Skeletal muscle satellite cell (primary cell): ENCODE data around the gene ZNF157. TPM values are rescaled to one million over a fixed set of nuclear protein-coding genes. Genes with fewer than 3 reads are reported as not detected.
"Not testable (repeated sequence)": the region's sequence is repeated elsewhere in the genome, so short reads cannot be mapped to it uniquely, and the experiment has no call there.

ENCODE experiments used
- H3K27me3 ChIP-seq: 2 replicates; pipeline ENCODE4 v1.7.0; 2013; ENCODE audit warnings: low read length; ENCODE audit not compliant: control insufficient read depth, insufficient read depth
- H3K36me3 ChIP-seq: 2 replicates; pipeline ENCODE4 v1.7.0; 2013; ENCODE audit warnings: mild to moderate bottlenecking, control low read depth, low read length; ENCODE audit not compliant: insufficient read depth
- H3K4me1 ChIP-seq: 2 replicates; pipeline ENCODE4 v1.7.0; 2013; ENCODE audit warnings: low read length; ENCODE audit not compliant: control insufficient read depth, insufficient read depth
- H3K4me2 ChIP-seq: 2 replicates; pipeline ENCODE4 v1.7.0; 2013; ENCODE audit warnings: mild to moderate bottlenecking, low read length
- H3K4me3 ChIP-seq: 2 replicates; pipeline ENCODE4 v1.7.0; 2013; ENCODE audit warnings: low read length
- H3K9ac ChIP-seq: 2 replicates; pipeline ENCODE4 v1.7.0; 2013; ENCODE audit warnings: mild to moderate bottlenecking, low read depth, low read length, moderate library complexity
- H3K9me3 ChIP-seq: replicated peaks from 2 replicates; pipeline ENCODE4 v1.7.0; 2013; ENCODE audit warnings: mild to moderate bottlenecking, control low read depth, low read length
- total RNA-seq: library from RNA; depleted of rRNA; stranded (reverse); fragments of >200 nt; gene quantifications from 2 replicates; pipeline ENCODE4 v1.2.3, GENCODE V29; 2012; rRNA removed

Gene ZNF157
- not detected in 2 replicates for total RNA-seq

DNA sequence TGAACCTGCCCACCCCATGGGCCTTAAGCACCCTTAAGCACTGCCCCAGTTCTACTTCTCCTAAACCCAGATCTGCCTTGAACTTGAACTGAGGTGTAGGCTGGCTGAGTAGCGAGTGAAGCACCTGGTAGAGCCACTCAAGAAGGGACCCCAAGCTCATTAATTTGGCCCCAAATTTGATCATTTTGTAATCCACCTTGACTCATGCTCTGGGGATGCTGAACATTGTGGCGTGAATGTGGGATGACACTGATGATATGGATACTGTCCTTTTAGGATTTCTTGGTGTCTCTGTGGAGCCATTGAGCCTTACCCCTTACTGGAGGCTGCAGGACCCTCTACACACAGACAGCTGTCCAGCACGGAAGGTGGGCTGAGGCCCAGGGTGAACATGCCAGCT, at the start of gene ZNF157:
Gene ZNF157 (plus strand): TSS at position 301 of the 400 bp plus-strand sequence. CDS start 91 bp downstream, at position 392.
- Histone ChIP-seq H3K4me2 (no peak within 1 kb of the TSS), H3K4me1 (no peaks in the 10 kb centered on the region), H3K9ac (no peak within 1 kb of the TSS), H3K4me3 (no peak within 1 kb of the TSS), H3K36me3 (no peaks in the 10 kb centered on the region), H3K27me3 (peaks cover 4% of the 10 kb centered on the region), H3K9me3 (no peaks in the 10 kb centered on the region)

- no peaks in the 10 kb centered on the region for H3K36me3 ChIP-seq
- no peaks in the 10 kb centered on the region for H3K9me3 ChIP-seq
- no peak overlapping the region for H3K4me3 ChIP-seq
Measured at GRCh38 chrX:47321386-47321785, 49.0 kb upstream of the ZNF157 start.

DNA sequence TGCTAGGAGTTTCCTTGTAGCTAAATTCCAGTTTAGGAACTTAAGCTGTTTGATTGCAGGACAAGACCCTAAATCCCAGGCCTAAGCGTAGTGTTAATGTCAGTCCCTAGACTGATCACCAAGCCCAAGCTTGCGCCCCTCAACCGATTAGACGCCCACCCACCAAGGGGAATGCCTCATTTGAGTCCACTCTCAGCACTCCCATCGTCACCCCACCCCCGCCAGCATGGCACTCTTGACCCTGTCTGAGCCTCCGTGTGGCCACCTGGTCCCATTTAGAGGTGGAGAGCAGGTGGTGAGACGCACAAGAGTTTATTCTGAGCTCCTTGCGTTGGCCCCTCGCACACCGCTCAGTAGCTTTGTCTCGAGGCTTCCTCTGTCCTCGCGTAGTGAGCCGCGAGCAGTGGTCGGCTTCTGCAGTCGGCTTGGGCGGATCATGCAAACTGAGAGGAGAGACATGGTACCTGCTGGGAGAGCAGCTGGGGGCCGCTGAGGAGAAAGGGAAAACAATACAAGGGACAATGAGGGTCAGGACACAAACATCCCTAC, 48.5 kb upstream of the ZNF157 start:
- Histone ChIP-seq H3K4me1 (no peaks in the 10 kb centered on the region), H3K4me2 (no peak overlapping the region), H3K9ac (no peak overlapping the region), H3K36me3 (no peaks in the 10 kb centered on the region), H3K27me3 (no peaks in the 10 kb centered on the region), H3K9me3 (no peaks in the 10 kb centered on the region), H3K4me3 (no peak overlapping the region)

More at GRCh38 chrX:47321386-47321785, 49.0 kb upstream of the ZNF157 start:
- Histone ChIP-seq H3K4me2 (peak overlapping the region; percentile 23), H3K4me1 (no peaks in the 10 kb centered on the region), H3K27me3 (no peaks in the 10 kb centered on the region), H3K9ac (no peak overlapping the region)

DNA sequence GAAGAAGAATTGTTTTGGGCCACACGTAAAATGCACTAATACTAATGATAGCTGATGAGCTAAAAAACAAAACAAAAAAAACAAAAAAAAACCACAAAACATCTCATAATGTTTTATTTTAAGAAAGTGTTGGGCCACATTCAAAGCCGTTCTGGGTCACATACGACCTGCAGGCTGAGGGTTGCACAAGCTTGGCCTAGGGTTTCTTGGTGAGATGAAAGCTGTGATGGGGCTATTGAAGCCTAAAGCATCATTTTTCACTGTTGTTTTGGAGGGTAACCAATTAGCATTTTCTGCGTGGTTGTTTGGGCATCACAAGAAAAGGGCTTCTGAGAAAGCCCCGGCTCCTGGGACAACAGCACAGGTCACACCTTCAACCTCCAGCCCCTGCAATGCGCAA, 42.5 kb upstream of the ZNF157 start:
- no peak overlapping the region for H3K4me3 ChIP-seq
- H3K27me3 ChIP-seq: peaks cover 4% of the 10 kb centered on the region
- H3K4me2 ChIP-seq: no peak overlapping the region
- H3K36me3 ChIP-seq: no peaks in the 10 kb centered on the region
- H3K9ac ChIP-seq: no peak overlapping the region
- H3K4me1 ChIP-seq: no peaks in the 10 kb centered on the region
- no peaks in the 10 kb centered on the region for H3K9me3 ChIP-seq

DNA sequence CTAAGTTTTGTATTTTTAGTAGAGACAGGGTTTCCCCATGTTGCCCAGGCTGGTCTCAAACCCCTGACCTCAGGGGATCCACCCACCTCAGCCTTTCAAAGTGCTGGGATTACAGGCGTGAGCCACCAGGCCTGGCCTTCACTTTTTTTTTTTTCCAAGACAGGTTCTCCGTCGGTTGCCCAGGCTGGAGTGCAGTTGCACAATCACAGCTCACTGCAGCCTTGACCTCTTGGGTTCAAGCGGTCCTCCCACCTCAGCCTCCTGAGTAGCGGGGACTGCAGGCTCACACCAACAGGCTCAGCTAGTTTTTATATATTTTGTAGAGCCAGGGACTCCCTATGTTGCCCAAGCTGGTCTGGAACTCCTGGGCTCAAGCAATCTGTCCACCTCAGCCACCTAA, 37.6 kb upstream of the ZNF157 start:
- not testable (repeated sequence) for H3K9me3 ChIP-seq, H3K9ac ChIP-seq, H3K4me2 ChIP-seq, H3K4me1 ChIP-seq, H3K4me3 ChIP-seq, H3K27me3 ChIP-seq, H3K36me3 ChIP-seq

DNA sequence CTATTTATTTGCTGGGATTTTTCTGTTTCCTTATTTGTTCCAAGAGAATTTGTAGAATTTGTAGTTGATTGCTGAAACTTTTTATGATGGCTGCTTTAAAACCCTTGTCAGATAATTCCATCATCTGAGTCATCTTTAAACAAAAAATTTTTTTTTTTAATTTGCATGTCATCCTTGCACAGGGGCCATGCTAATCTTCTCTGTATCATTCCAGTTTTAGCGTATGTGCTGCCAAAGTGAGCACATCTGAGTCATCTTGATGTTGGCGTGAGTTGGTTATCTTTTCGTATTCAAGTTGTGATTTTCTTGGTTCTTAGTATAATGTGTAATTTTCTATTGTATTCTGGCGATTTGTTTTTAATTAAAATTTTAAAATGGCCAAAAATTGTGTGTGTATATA, 18.7 kb upstream of the ZNF157 start:
- Histone ChIP-seq H3K27me3 (peaks cover 2% of the 10 kb centered on the region), H3K9me3 (no peaks in the 10 kb centered on the region), H3K9ac (no peak overlapping the region), H3K36me3 (no peaks in the 10 kb centered on the region), H3K4me2 (no peak overlapping the region), H3K4me3 (no peak overlapping the region), H3K4me1 (no peaks in the 10 kb centered on the region)

- Histone ChIP-seq H3K4me3 (no peak overlapping the region), H3K9me3 (no peaks in the 10 kb centered on the region), H3K9ac (no peak overlapping the region), H3K27me3 (no peaks in the 10 kb centered on the region), H3K4me1 (no peaks in the 10 kb centered on the region), H3K4me2 (no peak overlapping the region), H3K36me3 (no peaks in the 10 kb centered on the region)
Measured at GRCh38 chrX:47358387-47359065, 11.9 kb upstream of the ZNF157 start.

- Histone ChIP-seq H3K9ac (no peak overlapping the region), H3K9me3 (no peaks in the 10 kb centered on the region), H3K4me3 (no peak overlapping the region), H3K4me1 (no peaks in the 10 kb centered on the region), H3K4me2 (no peak overlapping the region), H3K36me3 (no peaks in the 10 kb centered on the region), H3K27me3 (no peaks in the 10 kb centered on the region)
Measured at GRCh38 chrX:47360423-47361179, 9.8 kb upstream of the ZNF157 start.

DNA sequence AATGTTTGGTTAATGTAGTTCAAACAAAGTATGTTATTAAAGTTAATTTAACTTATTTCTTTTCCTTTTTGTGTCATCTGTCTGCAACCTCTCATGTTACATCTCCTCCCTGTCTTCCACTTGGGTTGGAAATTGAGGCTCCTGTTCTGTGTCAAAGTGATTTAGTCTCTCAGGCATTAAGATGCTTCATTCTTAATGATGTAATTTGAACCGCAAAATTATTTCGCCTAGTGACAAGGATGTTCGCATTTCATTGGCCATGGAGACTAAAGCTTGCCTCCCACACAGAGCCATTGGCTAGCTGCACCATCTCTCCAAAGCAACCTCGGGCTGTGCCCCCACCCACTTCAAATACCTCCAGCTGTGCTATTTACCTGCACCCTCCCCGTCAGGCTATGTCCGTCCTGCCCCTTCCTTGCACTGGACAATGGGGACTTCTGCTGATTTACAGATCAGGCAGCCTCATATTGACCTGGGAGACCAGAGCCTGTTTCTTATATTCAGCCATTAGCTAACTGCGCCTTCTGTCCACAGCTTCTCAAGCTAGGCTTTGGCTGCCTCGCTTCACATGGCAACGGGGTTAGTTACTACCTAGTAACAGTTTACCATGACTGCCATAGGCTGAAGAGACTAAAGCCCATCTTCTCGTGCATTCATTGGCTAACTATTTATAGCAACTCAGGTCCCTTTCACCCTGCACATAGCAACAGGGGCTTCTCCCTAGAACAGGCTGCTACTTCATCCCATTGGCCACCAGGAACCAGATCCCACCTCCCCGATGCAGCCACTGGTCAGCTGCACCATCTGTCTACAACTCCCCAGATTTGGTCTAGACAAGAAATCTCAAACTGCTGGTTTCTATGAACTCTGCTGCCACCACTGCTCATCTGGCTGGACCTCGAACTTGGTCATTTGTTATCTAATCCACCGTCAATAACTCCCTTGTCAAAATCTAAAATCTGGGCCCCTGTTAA, 8.6 kb upstream of the ZNF157 start:
- H3K4me3 ChIP-seq: peak overlapping the region; percentile 64

DNA sequence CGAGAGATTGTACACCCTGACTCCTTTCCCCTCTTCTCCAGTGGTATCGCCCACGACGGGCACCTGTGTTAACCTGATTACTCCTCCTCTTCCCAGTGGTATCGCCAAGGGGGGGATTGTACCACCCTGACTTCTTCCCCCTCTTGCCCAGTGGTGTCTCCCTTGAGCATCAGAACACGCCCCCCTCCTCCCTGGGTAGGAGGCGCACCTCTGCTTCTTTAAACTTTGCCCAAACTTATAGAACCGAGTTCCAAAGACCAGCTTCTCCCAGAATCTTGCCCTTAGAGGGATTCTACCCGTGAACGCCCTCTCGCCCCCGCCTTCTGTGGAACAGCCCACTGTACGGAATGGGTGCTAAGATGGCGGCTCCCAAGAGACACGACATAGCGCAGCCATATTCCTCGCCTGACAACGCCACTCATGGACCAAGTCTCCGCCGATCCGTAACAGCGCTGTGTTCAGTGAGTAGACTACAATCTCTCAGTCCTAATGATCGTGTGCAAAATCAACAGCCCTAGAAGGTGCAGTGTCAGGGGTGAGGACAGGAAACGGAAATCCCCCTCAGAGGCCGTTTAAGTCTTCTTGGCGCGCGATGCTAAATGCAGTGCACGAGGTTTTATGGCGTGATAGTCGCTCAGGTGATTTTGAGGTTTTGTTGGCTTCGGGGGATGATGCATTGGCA, 4.2 kb upstream of the ZNF157 start:
- no peaks in the 10 kb centered on the region for H3K9me3 ChIP-seq
- no peaks in the 10 kb centered on the region for H3K36me3 ChIP-seq
- H3K4me2 ChIP-seq: peak overlapping the region; percentile 83
- peak overlapping the region; percentile 20 for H3K9ac ChIP-seq
- H3K4me1 ChIP-seq: no peaks in the 10 kb centered on the region
- H3K4me3 ChIP-seq: peak overlapping the region; percentile 70
- peaks cover 4% of the 10 kb centered on the region for H3K27me3 ChIP-seq

More for the DNA sequence above, 8.6 kb upstream of the ZNF157 start:
- Histone ChIP-seq H3K9me3 (no peaks in the 10 kb centered on the region), H3K27me3 (no peaks in the 10 kb centered on the region), H3K4me2 (peak overlapping the region; percentile 82), H3K9ac (peak overlapping the region; percentile 49), H3K4me1 (no peaks in the 10 kb centered on the region), H3K36me3 (no peaks in the 10 kb centered on the region)
